HFF-Myc (cell line): ENCODE results near the gene RAB11FIP3.

Experiments used
- DNase-seq: peaks from one replicate; pipeline ENCODE4 v3.0.0-alpha.2; 2011; ENCODE audit warnings: low read depth; ENCODE audit errors: extremely low read depth
- H3K4me3 ChIP-seq: replicated peaks from 2 replicates; pipeline ENCODE4 v1.5.1; 2011; ENCODE audit warnings: low read depth, mild to moderate bottlenecking, control low read depth, low read length
- CTCF ChIP-seq: IDR thresholded peaks from 2 replicates; pipeline ENCODE4 v1.5.1; 2012; ENCODE audit warnings: mild to moderate bottlenecking, low read depth, low read length, control low read depth; ENCODE audit errors: missing control alignments

Gene RAB11FIP3

GRCh38 chr16:530111-530817, 104.8 kb downstream of the RAB11FIP3 start:
- peak overlapping the region; percentile 88; the same call in 1 of the 2 replicates for H3K4me3 ChIP-seq
- no peak for TF ChIP-seq CTCF
- no peak for DNase-seq

GRCh38 chr16:531494-532125, 106.2 kb downstream of the RAB11FIP3 start:
- no peak overlapping the region for H3K4me3 ChIP-seq
- TF ChIP-seq CTCF: no peak
- DNase-seq: no peak

GRCh38 chr16:533391-534123, 108.1 kb downstream of the RAB11FIP3 start:
- no peak overlapping the region for H3K4me3 ChIP-seq
- no peak for TF ChIP-seq CTCF
- DNase-seq: no peak

GRCh38 chr16:534135-534534, 108.7 kb downstream of the RAB11FIP3 start:
- no peak for TF ChIP-seq CTCF
- no peak overlapping the region for H3K4me3 ChIP-seq
- DNase-seq: no peak

GRCh38 chr16:534856-535445, 109.5 kb downstream of the RAB11FIP3 start:
- H3K4me3 ChIP-seq: no peak overlapping the region
- no peak for TF ChIP-seq CTCF
- DNase-seq: no peak

GRCh38 chr16:535446-536405, 110.3 kb downstream of the RAB11FIP3 start:
- H3K4me3 ChIP-seq: no peak overlapping the region
- no peak for TF ChIP-seq CTCF
- no peak for DNase-seq
